ENCODE results near the gene CUX1. TPM values are rescaled to one million over a fixed set of nuclear protein-coding genes. Genes with fewer than 3 reads are reported as not detected.

CUX1 gene
- total and polyA plus RNA-seq, 2 donors (not counting 1 experiment from before 2014, with no cell fraction given), result 10.8 to 86.5 TPM

DNA sequence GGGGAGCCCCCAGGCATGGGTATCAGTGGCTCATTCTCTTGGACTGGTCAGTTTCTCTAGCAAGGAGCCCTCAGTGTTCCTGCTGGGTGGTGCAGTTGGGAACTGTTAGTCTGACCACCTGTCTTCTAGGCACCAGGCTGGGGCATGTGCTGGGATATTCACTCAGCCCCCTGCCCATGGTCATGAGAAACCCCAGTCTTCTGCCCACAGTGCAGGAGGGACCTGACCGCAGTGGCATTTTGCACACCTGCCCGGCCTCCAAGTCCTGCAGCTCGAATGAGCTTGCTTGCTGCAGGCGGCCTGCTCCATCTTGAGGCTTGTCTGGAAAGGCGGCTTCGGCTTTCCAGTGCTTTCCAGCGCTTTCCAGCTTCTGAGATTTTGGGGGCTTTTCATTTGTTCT lies 36.3 kb downstream of the CUX1 start:
- Histone ChIP-seq H3K27ac (ENCODE audit: low read length in 2 of 2) (no peak overlapping the region), H3K4me2 (replicated peaks; ENCODE audit: low read depth, low read length, poor library complexity, severe bottlenecking) (no peak overlapping the region), H3K4me1 (ENCODE audit: control insufficient read depth in 2 of 2, insufficient read depth in 2 of 2, low read length in 2 of 2) (peaks cover 24 to 35% of the 10 kb centered on the region in 2 donors), H2AFZ (ENCODE audit: insufficient read depth, low read depth, low read length, poor library complexity, severe bottlenecking) (no peak overlapping the region), H3K27me3 (replicated peaks in 1 of 4; ENCODE audit: control extremely low read depth in 1 of 4, control insufficient read depth in 3 of 4, insufficient read depth in 4 of 4, low read length in 3 of 4) (no peaks in the 10 kb centered on the region), H3K36me3 (replicated peaks in 1 of 2; ENCODE audit: control extremely low read depth in 1 of 2, control insufficient read depth in 1 of 2, extremely low read depth in 1 of 2, insufficient read depth in 2 of 2, low read length in 1 of 2) (no peaks in the 10 kb centered on the region), H3K9ac (ENCODE audit: low read length) (no peak overlapping the region), H3K79me2 (ENCODE audit: control insufficient read depth, insufficient read depth, low read length) (peaks cover 72% of the 10 kb centered on the region), H3K9me3 (ENCODE audit: control extremely low read depth in 1 of 3, control insufficient read depth in 2 of 3, insufficient read depth in 1 of 3, low read length in 2 of 3) (peaks cover 0 to 3% (median 0%) of the 10 kb centered on the region in 3 donors), H3K4me3 (ENCODE audit: control extremely low read depth in 1 of 5, extremely low read depth in 1 of 5, insufficient read depth in 1 of 5, low read depth in 2 of 5, low read length in 4 of 5) (no peak overlapping the region), H4K20me1 (ENCODE audit: control insufficient read depth, insufficient read depth, low read length, poor library complexity, severe bottlenecking) (peaks cover 22% of the 10 kb centered on the region)
- Mint-ChIP-seq H3K4me1 (peaks cover 47% of the 10 kb centered on the region), H3K27ac (no peak overlapping the region), H3K4me3 (no peak overlapping the region), H3K9me3 (ENCODE audit: insufficient read depth) (peaks cover 2% of the 10 kb centered on the region), H3K27me3 (no peaks in the 10 kb centered on the region)
- ATAC-seq (ENCODE audit: low read depth) (no peak), DNase-seq (no peak)
- ChIA-PET POLR2A (no interaction called here), CTCF (no interaction called here)
- WGBS (ENCODE audit: insufficient coverage), result 93% methylated on average over 7 of the region's 7 CpGs
- TF ChIP-seq EZH2 (IDR thresholded peaks at IDR 0.05; ENCODE audit: borderline replicate concordance, insufficient read depth, low read depth, low read length, poor library complexity, severe bottlenecking), result no peak
- TF ChIP-seq, protein P1, sequence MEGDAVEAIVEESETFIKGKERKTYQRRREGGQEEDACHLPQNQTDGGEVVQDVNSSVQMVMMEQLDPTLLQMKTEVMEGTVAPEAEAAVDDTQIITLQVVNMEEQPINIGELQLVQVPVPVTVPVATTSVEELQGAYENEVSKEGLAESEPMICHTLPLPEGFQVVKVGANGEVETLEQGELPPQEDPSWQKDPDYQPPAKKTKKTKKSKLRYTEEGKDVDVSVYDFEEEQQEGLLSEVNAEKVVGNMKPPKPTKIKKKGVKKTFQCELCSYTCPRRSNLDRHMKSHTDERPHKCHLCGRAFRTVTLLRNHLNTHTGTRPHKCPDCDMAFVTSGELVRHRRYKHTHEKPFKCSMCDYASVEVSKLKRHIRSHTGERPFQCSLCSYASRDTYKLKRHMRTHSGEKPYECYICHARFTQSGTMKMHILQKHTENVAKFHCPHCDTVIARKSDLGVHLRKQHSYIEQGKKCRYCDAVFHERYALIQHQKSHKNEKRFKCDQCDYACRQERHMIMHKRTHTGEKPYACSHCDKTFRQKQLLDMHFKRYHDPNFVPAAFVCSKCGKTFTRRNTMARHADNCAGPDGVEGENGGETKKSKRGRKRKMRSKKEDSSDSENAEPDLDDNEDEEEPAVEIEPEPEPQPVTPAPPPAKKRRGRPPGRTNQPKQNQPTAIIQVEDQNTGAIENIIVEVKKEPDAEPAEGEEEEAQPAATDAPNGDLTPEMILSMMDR (IDR thresholded peaks at IDR 0.05), result no peak
- intact Hi-C loops (cut with micrococcal nuclease), result no loop called here

DNA sequence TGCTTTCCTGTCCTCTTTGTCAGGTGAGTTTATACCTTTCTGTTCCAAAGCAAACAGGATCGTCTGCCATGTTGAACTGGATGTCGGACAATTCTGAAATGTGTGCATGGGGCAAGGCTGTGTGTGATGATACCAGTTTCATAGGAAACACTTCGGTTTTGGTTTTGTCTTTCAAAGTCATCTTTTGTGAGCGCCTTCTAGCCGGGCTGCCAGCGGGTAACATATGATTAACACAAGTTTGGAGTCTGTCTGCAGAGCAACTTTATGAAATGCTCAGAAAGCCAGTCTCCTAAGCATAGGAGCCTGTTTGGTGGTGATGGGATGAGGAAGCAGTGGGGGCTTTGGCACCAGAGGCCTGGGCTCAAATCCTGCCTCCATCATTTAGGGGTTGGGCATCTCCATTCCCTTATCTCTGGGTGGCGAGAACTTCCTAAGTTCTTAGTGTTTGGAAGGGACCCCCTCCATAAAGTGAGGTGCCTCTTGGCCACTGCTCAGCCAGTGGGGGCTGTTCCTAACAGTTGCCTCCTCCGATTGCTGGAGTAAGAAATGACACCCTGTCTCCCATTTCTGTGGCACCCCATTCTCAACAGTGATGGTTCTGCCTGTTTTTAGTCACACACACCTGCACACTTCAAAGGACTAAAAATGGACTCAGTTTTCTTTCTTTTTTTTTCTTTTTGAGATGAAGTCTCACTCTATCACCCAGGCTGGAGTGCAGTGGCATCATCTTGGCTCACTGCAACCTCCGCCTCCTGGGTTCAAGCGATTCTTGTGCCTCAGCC lies 36.8 kb downstream of the CUX1 start:
- Mint-ChIP-seq H3K27ac (peak overlapping the region; percentile 7), H3K4me1 (peaks cover 49% of the 10 kb centered on the region), H3K4me3 (no peak overlapping the region)

More for the DNA sequence above, 36.8 kb downstream of the CUX1 start:
- Mint-ChIP-seq H3K9me3 (ENCODE audit: insufficient read depth) (peaks cover 1% of the 10 kb centered on the region), H3K27me3 (no peaks in the 10 kb centered on the region)
- H3K79me2 ChIP-seq (ENCODE audit: control insufficient read depth, insufficient read depth, low read length), result peaks cover 72% of the 10 kb centered on the region
- H3K4me1 ChIP-seq (ENCODE audit: control insufficient read depth in 2 of 2, insufficient read depth in 2 of 2, low read length in 2 of 2), result peaks cover 24 to 35% of the 10 kb centered on the region in 2 donors
- no peak overlapping the region for H3K9ac ChIP-seq (ENCODE audit: low read length)
- no peak for ATAC-seq (ENCODE audit: low read depth)
- TF ChIP-seq, protein P1 (IDR thresholded peaks at IDR 0.05), result no peak
- no peak for TF ChIP-seq EZH2 (IDR thresholded peaks at IDR 0.05; ENCODE audit: borderline replicate concordance, insufficient read depth, low read depth, low read length, poor library complexity, severe bottlenecking)
- H4K20me1 ChIP-seq (ENCODE audit: control insufficient read depth, insufficient read depth, low read length, poor library complexity, severe bottlenecking), result peaks cover 22% of the 10 kb centered on the region
- no peaks in the 10 kb centered on the region for H3K27me3 ChIP-seq (replicated peaks in 1 of 4; ENCODE audit: control extremely low read depth in 1 of 4, control insufficient read depth in 3 of 4, insufficient read depth in 4 of 4, low read length in 3 of 4)
- peaks cover 0 to 3% (median 0%) of the 10 kb centered on the region in 3 donors for H3K9me3 ChIP-seq (ENCODE audit: control extremely low read depth in 1 of 3, control insufficient read depth in 2 of 3, insufficient read depth in 1 of 3, low read length in 2 of 3)
- no peak overlapping the region for H3K4me2 ChIP-seq (replicated peaks; ENCODE audit: low read depth, low read length, poor library complexity, severe bottlenecking)
- CTCF ChIA-PET, result interaction anchor here (0.6 kb wide), 1 partner anchor 21 kb away, joined by 6 read pairs; no protein-coding TSS in a partner anchor
- no peak overlapping the region for H2AFZ ChIP-seq (ENCODE audit: insufficient read depth, low read depth, low read length, poor library complexity, severe bottlenecking)
- intact Hi-C loops (cut with micrococcal nuclease), result no loop called here
- H3K36me3 ChIP-seq (replicated peaks in 1 of 2; ENCODE audit: control extremely low read depth in 1 of 2, control insufficient read depth in 1 of 2, extremely low read depth in 1 of 2, insufficient read depth in 2 of 2, low read length in 1 of 2), result no peaks in the 10 kb centered on the region
- DNase-seq, result no peak
- no peak overlapping the region for H3K27ac ChIP-seq (ENCODE audit: low read length in 2 of 2)
- H3K4me3 ChIP-seq (ENCODE audit: control extremely low read depth in 1 of 5, extremely low read depth in 1 of 5, insufficient read depth in 1 of 5, low read depth in 2 of 5, low read length in 4 of 5), result no peak overlapping the region
- POLR2A ChIA-PET, result no interaction called here
- 69% methylated on average over 5 of the region's 10 CpGs for WGBS (ENCODE audit: insufficient coverage)
